SH-SY5Y (cell line): ENCODE data around the gene GPRASP2.

ENCODE experiments used
- GATA2 ChIP-seq: IDR thresholded peaks from 2 replicates; pipeline ENCODE4 v1.6.1; 2011; ENCODE audit warnings: mild to moderate bottlenecking, low read depth, low read length
- GATA3 ChIP-seq: IDR thresholded peaks from 2 replicates; pipeline ENCODE4 v1.6.1; 2011; ENCODE audit warnings: low read depth, mild to moderate bottlenecking, low read length, moderate library complexity

GRCh38 chrX:102745857-102746584 lies 33.8 kb downstream of the GPRASP2 start:
- TF ChIP-seq GATA3 (no peak), GATA2 (no peak)
